Subcutaneous adipose tissue (tissue), 4 donors: ENCODE measurements around the gene SLIT2. TPM values are rescaled to one million over a fixed set of nuclear protein-coding genes. Genes with fewer than 3 reads are reported as not detected.

Experiments
- CTCF ChIP-seq: fragments of 450-650 bp; IDR thresholded peaks from one replicate; pipeline ENCODE4 v1.5.1; 2016; ENCODE audit warnings: low read depth, mild to moderate bottlenecking, control low read depth, antibody characterized with exemption, moderate library complexity
- total RNA-seq, 4 donors: library from RNA; depleted of rRNA; stranded (reverse); fragments of >200 nt; gene quantifications; one replicate each; pipeline ENCODE4 v1.1.0, GENCODE V29; 2016

The SLIT2 gene
- total RNA-seq, 4 donors from 2014 or later = 8.3 to 27.6 (median 19.2) TPM

- no peak for TF ChIP-seq CTCF
Measured at GRCh38 chr4:20255251-20255586, 3.5 kb downstream of the SLIT2 start.

GRCh38 chr4:20255823-20256222 lies 4.1 kb downstream of the SLIT2 start:
- TF ChIP-seq CTCF = no peak

- TF ChIP-seq CTCF = no peak
Measured at GRCh38 chr4:20256381-20256881, 4.7 kb downstream of the SLIT2 start.

GRCh38 chr4:20259707-20260106 lies 8.0 kb downstream of the SLIT2 start:
- TF ChIP-seq CTCF = no peak

- no peak for TF ChIP-seq CTCF
Measured at GRCh38 chr4:20260821-20261220, 9.1 kb downstream of the SLIT2 start.

- TF ChIP-seq CTCF = no peak
Measured at GRCh38 chr4:20262221-20262620, 10.5 kb downstream of the SLIT2 start.

GRCh38 chr4:20264688-20265087 lies 13.0 kb downstream of the SLIT2 start:
- TF ChIP-seq CTCF = no peak
